GM18526 (cell line): ENCODE measurements around the gene COL15A1.

Experiments used
- POLR2A ChIP-seq: IDR thresholded peaks from 3 replicates; pipeline ENCODE4 v1.6.1; 2011; ENCODE audit not compliant: insufficient read length; ENCODE audit errors: extremely low read depth

COL15A1 gene

DNA sequence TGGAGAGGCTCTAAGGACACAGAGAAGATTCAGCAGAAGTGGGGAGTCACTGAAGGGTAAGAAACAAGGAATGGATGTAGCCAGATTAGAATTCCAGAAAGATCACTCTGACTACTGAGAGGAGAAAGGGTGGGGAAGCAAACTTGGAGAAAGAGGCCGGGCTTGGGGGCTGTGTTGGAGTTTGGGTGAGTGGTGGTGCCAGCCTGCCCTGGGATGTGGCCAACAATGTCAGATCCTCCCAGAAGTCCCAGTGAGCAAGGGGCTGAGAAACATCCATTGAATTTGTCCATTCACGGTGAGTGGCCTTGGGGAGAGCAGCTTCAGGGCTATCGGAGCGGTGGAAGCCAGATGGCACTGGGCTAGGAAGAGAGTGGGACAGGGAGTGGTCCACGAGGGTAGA, 60.4 kb downstream of the COL15A1 start:
- TF ChIP-seq POLR2A, result no peak

GRCh38 chr9:99004717-99005460, 61.2 kb downstream of the COL15A1 start:
- no peak for TF ChIP-seq POLR2A

DNA sequence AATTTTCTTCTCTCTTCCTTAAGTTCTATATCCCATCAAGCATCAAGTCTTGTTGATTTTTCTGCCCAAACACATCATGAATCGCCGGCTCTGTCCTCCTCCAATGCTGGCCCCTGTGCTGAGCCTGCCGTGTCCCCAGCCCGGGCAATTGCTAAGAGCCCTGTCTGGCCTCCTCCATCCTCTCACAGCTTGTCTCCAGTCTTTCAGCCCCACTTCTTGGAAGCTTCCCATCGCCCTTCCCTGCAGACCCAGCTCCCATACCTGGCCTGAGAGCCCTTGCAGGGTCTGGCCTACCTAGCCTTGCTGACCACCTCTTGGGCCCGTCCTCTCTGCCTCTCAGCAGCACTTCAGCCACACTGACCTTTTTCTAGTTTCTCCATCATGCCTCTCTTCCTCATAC, 61.9 kb downstream of the COL15A1 start:
- no peak for TF ChIP-seq POLR2A

- TF ChIP-seq POLR2A, result no peak
These were observed 62.8 kb downstream of the COL15A1 start for GRCh38 chr9:99006511-99006910.

- TF ChIP-seq POLR2A, result no peak
These were observed 63.3 kb downstream of the COL15A1 start for GRCh38 chr9:99006979-99007378.

GRCh38 chr9:99008203-99008602, 64.5 kb downstream of the COL15A1 start:
- no peak for TF ChIP-seq POLR2A

- no peak for TF ChIP-seq POLR2A
These were observed 67.5 kb downstream of the COL15A1 start for GRCh38 chr9:99011161-99011709.

GRCh38 chr9:99012957-99013512, 69.3 kb downstream of the COL15A1 start:
- TF ChIP-seq POLR2A, result no peak

DNA sequence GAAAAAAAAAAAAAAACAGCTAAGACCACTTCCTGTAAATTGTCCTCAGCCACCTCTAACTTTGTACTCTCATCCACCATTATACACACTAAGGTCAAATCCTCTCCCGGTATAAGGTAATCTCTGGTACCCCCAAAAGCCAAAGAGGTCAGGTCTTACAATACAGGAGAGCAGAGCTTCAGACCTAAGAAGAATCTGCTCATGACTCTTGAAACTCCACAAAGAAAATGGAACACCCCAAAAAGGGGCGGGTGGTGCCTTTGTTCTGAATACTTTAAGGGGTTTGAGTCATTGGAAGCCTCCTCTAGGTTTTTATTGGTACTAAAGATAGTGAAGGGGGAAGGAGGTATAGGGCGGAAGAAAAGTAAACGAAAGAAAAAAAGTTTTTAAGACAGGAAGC, 69.8 kb downstream of the COL15A1 start:
- no peak for TF ChIP-seq POLR2A

DNA sequence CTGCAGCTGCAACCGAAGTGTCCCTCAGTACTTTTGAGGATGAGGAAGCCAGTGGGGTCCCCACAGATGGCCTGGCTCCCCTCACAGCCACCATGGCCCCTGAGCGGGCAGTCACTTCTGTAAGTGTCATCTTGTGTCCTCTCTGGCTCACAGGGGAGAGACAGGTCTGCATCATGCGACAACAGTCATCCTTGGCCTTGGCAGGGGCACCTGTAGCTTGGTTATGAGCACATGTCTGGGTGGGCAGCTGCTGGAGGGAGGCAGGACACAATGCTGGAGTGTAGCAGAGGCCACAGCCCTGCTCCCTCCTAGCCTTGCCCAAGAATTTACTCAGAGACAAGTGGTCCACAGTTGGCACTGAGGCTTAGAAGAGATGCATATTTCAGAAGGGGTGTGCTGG, 71.7 kb downstream of the COL15A1 start:
- TF ChIP-seq POLR2A, result no peak

- no peak for TF ChIP-seq POLR2A
These were observed 72.2 kb downstream of the COL15A1 start for GRCh38 chr9:99015890-99016289.

GRCh38 chr9:99016681-99017387, 73.1 kb downstream of the COL15A1 start:
- TF ChIP-seq POLR2A, result no peak

- TF ChIP-seq POLR2A, result no peak
These were observed 74.9 kb downstream of the COL15A1 start for GRCh38 chr9:99018653-99019052.

GRCh38 chr9:99019510-99020331, 76.0 kb downstream of the COL15A1 start:
- TF ChIP-seq POLR2A, result no peak

- no peak for TF ChIP-seq POLR2A
These were observed 77.2 kb downstream of the COL15A1 start for GRCh38 chr9:99020786-99021436.
